Karpas-422 (cell line): ENCODE data around the gene APMAP. TPM values are rescaled to one million over a fixed set of nuclear protein-coding genes. Genes with fewer than 3 reads are reported as not detected.
A peak's percentile ranks its signal among the peaks of the same experiment; 100 is the strongest.

Source experiments
- DNase-seq: peaks from one replicate; pipeline ENCODE4 v3.0.0-alpha.2; 2015
- H2AFZ ChIP-seq: fragments of 200-600 bp; sonication (generic); 2 replicates; pipeline ENCODE4 v1.6.1; 2014; ENCODE audit warnings: antibody characterized with exemption, low read length, mixed read lengths
- H3K27ac ChIP-seq: fragments of 200-600 bp; sonication (generic); 2 replicates; pipeline ENCODE4 v1.5.1; 2014; ENCODE audit warnings: mild to moderate bottlenecking, low read length, moderate library complexity
- H3K27me3 ChIP-seq: fragments of 200-600 bp; sonication (generic); 2 replicates; pipeline ENCODE4 v1.6.1; 2014; ENCODE audit warnings: low read length, mixed read lengths
- H3K36me3 ChIP-seq: fragments of 200-600 bp; sonication (generic); 2 replicates; pipeline ENCODE4 v1.6.1; 2014; ENCODE audit warnings: low read length, mixed read lengths; ENCODE audit not compliant: insufficient read depth
- H3K4me1 ChIP-seq: fragments of 200-600 bp; sonication (generic); 2 replicates; pipeline ENCODE4 v1.6.1; 2014; ENCODE audit warnings: mild to moderate bottlenecking, low read length, mixed read lengths
- H3K4me2 ChIP-seq: fragments of 200-600 bp; sonication (generic); 2 replicates; pipeline ENCODE4 v1.6.1; 2014; ENCODE audit warnings: low read length, low read depth, mild to moderate bottlenecking; ENCODE audit not compliant: poor library complexity, severe bottlenecking
- H3K4me3 ChIP-seq: fragments of 200-600 bp; sonication (generic); 2 replicates; pipeline ENCODE4 v1.5.1; 2014; ENCODE audit warnings: mild to moderate bottlenecking, antibody characterized with exemption, low read length, mixed read lengths
- H3K79me2 ChIP-seq: fragments of 200-600 bp; sonication (generic); 2 replicates; pipeline ENCODE4 v1.6.1; 2014; ENCODE audit warnings: mild to moderate bottlenecking, low read length, mixed read lengths
- H3K9ac ChIP-seq: fragments of 200-600 bp; sonication (generic); 2 replicates; pipeline ENCODE4 v1.6.0; 2014; ENCODE audit warnings: low read length
- H3K9me2 ChIP-seq: fragments of 200-600 bp; sonication (generic), shearing (Covaris generic); replicated peaks from 2 replicates; pipeline ENCODE4 v1.6.0; 2014; ENCODE audit warnings: mild to moderate bottlenecking, low read length, moderate library complexity; ENCODE audit not compliant: insufficient read depth
- H3K9me3 ChIP-seq: fragments of 300-700, 200-600 bp; sonication (generic); 2 replicates; pipeline ENCODE4 v1.6.1; 2014; ENCODE audit warnings: low read length, mixed read lengths
- H4K20me1 ChIP-seq: fragments of 200-600 bp; sonication (generic); 2 replicates; pipeline ENCODE4 v1.6.1; 2014; ENCODE audit warnings: mild to moderate bottlenecking, antibody characterized with exemption, low read length, low read depth; ENCODE audit not compliant: insufficient read depth
- total RNA-seq: library from RNA; depleted of rRNA; stranded (reverse); fragments of >200 nt; shearing (Covaris generic); gene quantifications from 2 replicates; pipeline ENCODE4 v1.2.3, GENCODE V29; 2014; ENCODE audit warnings: low replicate concordance

APMAP gene
- total RNA-seq, 1 experiment from 2014 or later, result 35.6 TPM

DNA sequence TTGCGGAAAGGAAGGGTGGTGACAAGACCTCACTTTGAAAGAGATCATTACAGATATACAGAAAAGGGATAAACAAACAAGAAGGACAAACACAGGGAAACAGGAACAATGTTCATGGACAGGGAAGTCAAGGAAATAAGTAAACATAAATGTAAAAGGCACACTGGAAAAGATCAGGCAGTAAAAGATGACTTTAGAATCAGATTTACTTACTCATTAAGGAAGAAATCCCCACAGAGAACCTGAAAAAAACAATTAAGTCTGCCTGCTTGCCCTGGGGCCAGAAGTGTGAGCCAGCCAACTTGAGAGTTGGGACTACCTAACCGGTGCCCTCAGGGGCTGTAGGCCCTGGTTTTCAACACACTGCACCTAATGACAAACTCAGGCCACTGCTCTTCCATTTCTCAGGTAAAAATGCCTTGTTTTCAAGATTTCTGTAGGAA is 1.7 kb downstream of the APMAP start:
- H3K9ac ChIP-seq, result peak overlapping the region; percentile 83
- H3K4me3 ChIP-seq, result peak overlapping the region; percentile 95
- peaks cover 60% of the 10 kb centered on the region for H3K4me1 ChIP-seq
- H2AFZ ChIP-seq, result no peak overlapping the region
- no peak for DNase-seq
- H3K27me3 ChIP-seq, result no peaks in the 10 kb centered on the region
- H3K4me2 ChIP-seq, result peak overlapping the region; percentile 92
- H3K27ac ChIP-seq, result no peak overlapping the region
- peaks cover 6% of the 10 kb centered on the region for H4K20me1 ChIP-seq
- no peaks in the 10 kb centered on the region for H3K9me2 ChIP-seq
- H3K36me3 ChIP-seq, result no peaks in the 10 kb centered on the region
- no peaks in the 10 kb centered on the region for H3K9me3 ChIP-seq
- H3K79me2 ChIP-seq, result peaks cover 67% of the 10 kb centered on the region

DNA sequence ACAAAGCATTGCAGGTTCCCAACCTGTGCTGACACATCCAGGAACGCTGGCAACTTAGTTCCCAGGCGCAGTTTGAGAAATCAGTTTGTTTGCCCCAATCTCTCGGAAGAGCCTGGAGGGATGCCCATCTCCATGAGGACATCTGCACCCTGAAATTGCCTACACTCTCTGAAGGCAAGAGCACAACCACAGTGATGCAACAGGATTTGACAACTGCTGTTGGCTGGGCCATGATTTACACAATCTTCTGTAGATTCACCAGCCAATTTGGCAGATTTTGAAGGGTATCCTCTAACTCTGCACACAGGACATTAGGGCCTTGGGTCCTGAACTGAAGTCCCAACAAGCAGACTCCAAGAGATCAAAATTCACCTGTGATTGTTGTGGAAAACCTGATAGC is 3.4 kb downstream of the APMAP start:
- Histone ChIP-seq H3K9ac (no peak overlapping the region; the same call in 1 of the 2 replicates), H3K79me2 (peaks cover 83% of the 10 kb centered on the region), H3K9me3 (no peaks in the 10 kb centered on the region), H3K4me1 (peaks cover 48% of the 10 kb centered on the region), H3K4me3 (no peak overlapping the region), H3K27ac (no peak overlapping the region), H3K36me3 (peaks cover 5% of the 10 kb centered on the region; the same call in 1 of the 2 replicates), H3K27me3 (no peaks in the 10 kb centered on the region), H2AFZ (no peak overlapping the region), H4K20me1 (peaks cover 6% of the 10 kb centered on the region), H3K4me2 (no peak overlapping the region), H3K9me2 (no peaks in the 10 kb centered on the region)
- DNase-seq, result no peak

DNA sequence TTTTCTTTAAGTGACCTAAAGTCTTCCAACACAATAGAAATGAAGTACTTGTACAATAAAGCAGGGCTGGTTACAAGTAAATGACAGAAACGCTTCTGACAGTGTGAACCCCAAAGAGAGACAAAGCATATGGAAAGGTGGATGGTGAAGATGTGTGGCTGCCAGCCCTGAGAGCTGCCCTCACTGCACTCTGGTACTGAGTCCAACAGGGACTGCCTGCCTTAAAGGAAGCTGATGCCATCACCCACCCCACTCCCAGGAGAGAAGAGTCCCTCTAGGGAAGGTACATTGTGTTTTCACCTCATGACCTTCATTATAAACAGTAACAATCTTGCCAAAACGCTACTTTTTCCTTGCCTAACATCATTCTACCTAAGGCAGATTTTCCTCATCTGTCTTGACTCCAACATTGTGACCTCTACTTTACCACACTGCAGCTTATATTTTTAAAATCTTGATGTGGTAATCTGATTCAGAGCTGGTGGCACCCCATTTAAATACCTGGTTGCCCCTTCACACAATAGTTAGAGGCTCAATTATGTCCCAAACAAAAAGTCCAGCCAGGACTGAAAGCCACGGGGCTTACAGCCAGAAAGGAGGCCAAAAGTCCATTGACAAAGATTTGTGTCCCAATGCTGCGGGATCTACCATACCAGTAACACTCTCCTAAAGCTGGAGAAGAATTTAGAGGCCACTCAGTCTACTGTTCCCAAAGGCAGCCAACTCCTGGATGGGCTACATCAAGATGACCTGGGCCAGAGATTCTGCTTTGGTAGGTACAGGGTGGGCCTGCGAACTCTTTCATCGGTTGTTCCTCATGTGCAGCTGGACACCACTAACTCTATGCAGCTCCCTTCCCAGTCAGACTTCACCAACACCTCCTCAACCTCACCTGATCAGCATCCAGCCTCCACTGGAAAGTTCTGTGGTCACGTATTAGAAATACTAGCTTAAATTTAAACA is 4.4 kb downstream of the APMAP start:
- no peaks in the 10 kb centered on the region for H3K27me3 ChIP-seq
- H3K9ac ChIP-seq, result no peak overlapping the region
- no peak overlapping the region for H3K4me2 ChIP-seq
- no peaks in the 10 kb centered on the region for H3K9me2 ChIP-seq
- peaks cover 38% of the 10 kb centered on the region for H3K4me1 ChIP-seq
- H3K27ac ChIP-seq, result no peak overlapping the region
- no peak overlapping the region for H3K4me3 ChIP-seq
- H3K79me2 ChIP-seq, result peaks cover 93% of the 10 kb centered on the region
- H2AFZ ChIP-seq, result no peak overlapping the region
- H4K20me1 ChIP-seq, result peaks cover 6% of the 10 kb centered on the region
- H3K9me3 ChIP-seq, result no peaks in the 10 kb centered on the region
- no peak for DNase-seq
- H3K36me3 ChIP-seq, result peaks cover 15% of the 10 kb centered on the region

DNA sequence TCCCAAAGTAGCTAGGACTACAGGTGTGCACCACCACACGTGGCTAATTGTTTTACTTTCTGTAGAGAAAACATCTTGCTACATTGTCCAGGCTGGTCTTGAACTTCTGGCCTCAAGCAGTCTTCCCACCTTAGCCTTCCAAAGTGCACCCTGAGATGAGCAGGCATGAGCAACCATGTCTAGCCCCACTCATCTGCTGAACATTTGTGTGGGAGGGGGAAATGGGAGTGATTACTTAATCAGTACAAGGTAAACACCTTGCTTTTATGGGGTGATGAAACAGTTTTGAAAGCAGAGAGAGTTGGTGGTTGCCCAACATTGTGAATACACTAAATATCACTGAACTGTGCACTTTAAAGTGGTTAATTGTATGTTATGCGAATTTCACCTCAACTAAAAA is 5.3 kb downstream of the APMAP start:
- H4K20me1 ChIP-seq, result peaks cover 6% of the 10 kb centered on the region
- no peak overlapping the region for H3K9ac ChIP-seq
- no peak overlapping the region for H3K27ac ChIP-seq
- DNase-seq, result no peak
- no peak overlapping the region for H3K4me2 ChIP-seq
- no peaks in the 10 kb centered on the region for H3K9me3 ChIP-seq
- peaks cover 23% of the 10 kb centered on the region for H3K36me3 ChIP-seq
- peaks cover 100% of the 10 kb centered on the region for H3K79me2 ChIP-seq
- no peaks in the 10 kb centered on the region for H3K27me3 ChIP-seq
- H3K9me2 ChIP-seq, result no peaks in the 10 kb centered on the region
- H3K4me3 ChIP-seq, result no peak overlapping the region
- H2AFZ ChIP-seq, result no peak overlapping the region
- peaks cover 34% of the 10 kb centered on the region for H3K4me1 ChIP-seq

DNA sequence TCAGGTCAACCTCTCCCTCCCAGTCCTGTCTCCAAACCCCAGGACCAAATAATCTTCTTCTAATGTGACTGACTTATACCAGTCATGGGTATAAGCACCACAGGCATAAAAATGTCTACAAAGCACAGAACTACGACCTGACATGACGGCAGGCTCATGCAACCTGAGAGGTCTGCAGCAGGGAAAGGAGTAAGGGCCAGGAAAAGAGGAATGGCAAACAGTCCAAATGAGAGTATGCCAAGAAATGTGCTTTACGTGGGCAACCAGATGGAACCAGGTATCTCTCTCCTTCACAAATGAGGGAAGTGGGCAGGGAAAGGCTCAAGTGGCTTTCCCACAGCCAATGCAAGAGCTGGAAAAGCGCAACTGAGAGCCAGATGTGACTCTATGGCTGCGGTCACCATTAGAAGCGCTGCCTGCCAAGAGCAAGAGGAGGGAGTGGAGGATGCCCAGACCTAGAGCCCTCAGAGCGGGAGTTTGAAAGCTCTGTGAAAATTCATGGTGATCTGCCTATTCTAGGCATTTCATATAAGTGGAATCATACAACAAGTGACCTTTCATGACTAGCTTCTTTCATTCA is 6.0 kb downstream of the APMAP start:
- DNase-seq, result no peak
- no peak overlapping the region for H3K27ac ChIP-seq

DNA sequence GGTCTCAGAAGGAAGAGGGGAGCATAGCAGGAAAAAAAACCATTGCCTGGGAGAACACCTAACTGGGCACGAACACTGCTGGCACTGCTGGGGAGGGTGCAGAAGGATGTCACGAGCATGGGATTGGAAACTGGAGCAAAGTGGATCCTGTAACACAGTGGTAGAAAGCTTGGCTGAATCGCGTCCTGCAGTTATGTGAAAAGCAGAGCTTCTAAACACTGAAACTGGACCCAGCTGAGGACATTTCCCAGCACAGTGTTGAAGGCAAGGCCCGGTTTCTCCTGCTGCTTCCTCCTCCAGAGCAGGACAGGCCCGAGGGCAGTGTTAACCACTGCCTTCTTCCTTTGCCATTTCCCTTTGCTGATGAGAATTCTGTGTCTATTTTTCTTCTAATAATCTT is 6.7 kb downstream of the APMAP start:
- Histone ChIP-seq H3K9me3 (no peaks in the 10 kb centered on the region; the same call in 1 of the 2 replicates), H3K27me3 (no peaks in the 10 kb centered on the region), H3K4me2 (no peak overlapping the region), H3K27ac (no peak overlapping the region), H2AFZ (no peak overlapping the region), H3K9ac (no peak overlapping the region), H3K36me3 (peaks cover 37% of the 10 kb centered on the region), H3K9me2 (no peaks in the 10 kb centered on the region), H4K20me1 (no peaks in the 10 kb centered on the region), H3K4me3 (no peak overlapping the region), H3K4me1 (peaks cover 25% of the 10 kb centered on the region), H3K79me2 (peaks cover 99% of the 10 kb centered on the region)
- DNase-seq, result no peak

More for the DNA sequence above, 6.0 kb downstream of the APMAP start:
- Histone ChIP-seq H3K9me3 (no peaks in the 10 kb centered on the region), H3K4me1 (peaks cover 33% of the 10 kb centered on the region), H3K9me2 (no peaks in the 10 kb centered on the region), H4K20me1 (peaks cover 6% of the 10 kb centered on the region), H3K27me3 (no peaks in the 10 kb centered on the region), H3K36me3 (peaks cover 30% of the 10 kb centered on the region), H3K9ac (no peak overlapping the region), H3K79me2 (peaks cover 100% of the 10 kb centered on the region), H3K4me2 (no peak overlapping the region), H3K4me3 (no peak overlapping the region), H2AFZ (no peak overlapping the region)

DNA sequence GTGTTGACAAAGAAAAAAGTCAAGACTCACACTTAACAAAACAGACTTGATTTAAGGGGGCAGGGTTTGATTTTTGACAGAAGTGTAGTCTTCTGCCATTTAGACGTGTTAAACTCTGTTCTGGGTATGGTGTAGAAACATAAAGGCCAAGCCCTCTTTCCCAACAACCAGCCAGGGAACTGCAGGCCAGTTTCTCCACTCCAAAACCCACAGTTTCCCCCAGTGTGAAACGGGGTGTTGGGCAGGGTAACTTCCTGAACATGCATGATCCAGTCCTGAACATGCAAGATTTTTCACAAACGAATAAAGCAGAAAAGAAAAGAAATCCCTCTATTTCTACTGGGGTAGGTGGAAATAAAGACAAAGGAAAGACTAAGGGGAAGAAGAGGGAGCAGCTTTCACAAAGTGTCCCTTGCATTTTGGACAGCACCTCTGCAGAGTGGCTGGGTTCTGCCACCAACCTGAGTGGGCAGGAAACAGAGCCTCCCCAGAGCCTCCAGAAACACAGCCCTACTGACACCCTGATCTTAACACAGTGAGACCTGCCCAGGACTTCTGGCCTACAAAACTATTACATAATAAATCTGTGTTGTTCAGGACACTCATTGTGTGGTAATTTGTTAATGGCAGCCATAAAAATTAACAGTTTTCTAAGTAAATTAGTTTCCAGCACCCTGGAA is 7.5 kb downstream of the APMAP start:
- no peak overlapping the region for H2AFZ ChIP-seq
- no peak for DNase-seq
- H3K4me2 ChIP-seq, result no peak overlapping the region
- H3K27me3 ChIP-seq, result no peaks in the 10 kb centered on the region
- no peaks in the 10 kb centered on the region for H3K9me2 ChIP-seq
- no peak overlapping the region for H3K9ac ChIP-seq
- H3K79me2 ChIP-seq, result peaks cover 99% of the 10 kb centered on the region
- peaks cover 18% of the 10 kb centered on the region for H3K4me1 ChIP-seq
- no peak overlapping the region for H3K4me3 ChIP-seq
- peaks cover 44% of the 10 kb centered on the region for H3K36me3 ChIP-seq
- H4K20me1 ChIP-seq, result no peaks in the 10 kb centered on the region
- no peak overlapping the region for H3K27ac ChIP-seq
- peaks cover 2% of the 10 kb centered on the region; the same call in 1 of the 2 replicates for H3K9me3 ChIP-seq

DNA sequence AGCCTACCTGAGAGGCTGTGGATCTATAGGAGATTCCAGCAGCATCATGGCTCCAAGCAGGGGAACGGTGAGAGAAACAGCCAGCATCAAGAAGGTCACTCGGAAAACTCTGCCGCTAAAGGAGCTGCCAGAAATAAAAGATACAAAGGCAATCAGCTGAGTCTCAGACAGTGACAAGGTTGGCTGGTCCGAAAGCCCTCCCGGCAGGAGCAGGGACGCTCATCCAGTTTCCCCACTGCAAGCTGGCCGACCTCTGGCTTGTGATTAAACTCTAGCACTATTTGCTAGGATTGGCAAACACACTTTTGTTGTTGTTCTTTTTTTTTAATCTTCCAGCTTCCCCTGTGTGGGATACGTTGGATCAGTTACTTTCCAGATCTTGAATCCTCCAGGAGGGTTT is 8.7 kb downstream of the APMAP start:
- H3K9me2 ChIP-seq, result no peaks in the 10 kb centered on the region
- no peak for DNase-seq
- H3K79me2 ChIP-seq, result peaks cover 99% of the 10 kb centered on the region
- peaks cover 7% of the 10 kb centered on the region; the same call in 1 of the 2 replicates for H3K9me3 ChIP-seq
- H3K4me3 ChIP-seq, result no peak overlapping the region
- H3K36me3 ChIP-seq, result peaks cover 56% of the 10 kb centered on the region
- no peak overlapping the region for H2AFZ ChIP-seq
- H3K4me1 ChIP-seq, result peaks cover 10% of the 10 kb centered on the region
- no peak overlapping the region for H3K9ac ChIP-seq
- H3K27ac ChIP-seq, result no peak overlapping the region
- no peak overlapping the region for H3K4me2 ChIP-seq
- H3K27me3 ChIP-seq, result no peaks in the 10 kb centered on the region
- H4K20me1 ChIP-seq, result no peaks in the 10 kb centered on the region
